Stomach (tissue), 4 donors: Measurements from ENCODE around the gene CYREN.
A peak's percentile ranks its signal among the peaks of the same experiment; 100 is the strongest.

ENCODE experiments used
- CTCF ChIP-seq, 7 experiments: fragments of 450-650 bp in 4 of 7; fragments of 200-600 bp in 3 of 7; sonication (generic) in 3 of 7; IDR thresholded peaks; one replicate each; pipeline ENCODE4 v1.5.1; 2016 to 2019; ENCODE audit warnings: antibody characterized with exemption in 7 of 7, control low read depth in 2 of 7, mild to moderate bottlenecking in 1 of 7
- EP300 ChIP-seq: sonication (generic); formaldehyde crosslinking; IDR thresholded peaks from one replicate; pipeline ENCODE4 v1.6.1; 2017; ENCODE audit warnings: antibody characterized with exemption
- POLR2A ChIP-seq, 4 donors: fragments of 450-650 bp; IDR thresholded peaks; one replicate each; pipeline ENCODE4 v1.6.1; 2016; ENCODE audit warnings: antibody characterized with exemption in 4 of 4, control low read depth in 2 of 4, mild to moderate bottlenecking in 1 of 4, moderate library complexity in 1 of 4
- POLR2AphosphoS5 ChIP-seq, 3 donors: sonication (generic); formaldehyde crosslinking; IDR thresholded peaks; one replicate each; pipeline ENCODE4 v1.6.1; 2016; ENCODE audit warnings: antibody characterized with exemption in 3 of 3

GRCh38 chr7:135211179-135211945, 40.9 kb upstream of the CYREN start, which contains the start of gene WDR91:
- TF ChIP-seq CTCF (IDR thresholded peaks at IDR 0.05) (no peak), POLR2A (IDR thresholded peaks at IDR 0.05) (peak in 2 of 4 donors; percentile 33 to 82), EP300 (no peak), POLR2AphosphoS5 (IDR thresholded peaks at IDR 0.05) (peak; percentile 62 to 95 (median 88))
